CD14-positive monocyte (primary cell): Measurements from ENCODE around the gene RMI1. TPM values are rescaled to one million over a fixed set of nuclear protein-coding genes. Genes with fewer than 3 reads are reported as not detected.

ENCODE experiments used
- DNase-seq, 3 donors: peaks; one replicate each; pipeline ENCODE4 v3.0.0-alpha.2; 2011 to 2022
- H2AFZ ChIP-seq: 2 replicates; pipeline ENCODE4 v1.6.0; 2012; ENCODE audit warnings: mild to moderate bottlenecking, low read depth, low read length, inconsistent platforms; ENCODE audit not compliant: insufficient read depth, poor library complexity, severe bottlenecking
- H3K27ac ChIP-seq, 2 donors: 1 replicate in 1 of 2; 2 replicates in 1 of 2; pipeline ENCODE4 v1.5.1; 2012 to 2013; ENCODE audit warnings: low read length in 2 of 2, control low read depth in 1 of 2, inconsistent platforms in 1 of 2, low read depth in 1 of 2, mild to moderate bottlenecking in 1 of 2
- H3K27me3 ChIP-seq, 2 donors: one replicate each; pipeline versions ENCODE4 v1.6.0 to v1.6.1; 2011 to 2013; ENCODE audit warnings: low read length in 2 of 2; ENCODE audit not compliant: control insufficient read depth in 2 of 2, insufficient read depth in 2 of 2
- H3K36me3 ChIP-seq, 2 donors: replicated peaks in 1 of 2; 1 replicate in 1 of 2; 2 replicates in 1 of 2; pipeline versions ENCODE4 v1.5.1 to v1.6.1; 2012 to 2013; ENCODE audit warnings: low read length in 2 of 2, control low read depth in 1 of 2, inconsistent platforms in 1 of 2, mild to moderate bottlenecking in 1 of 2; ENCODE audit not compliant: insufficient read depth in 2 of 2, control insufficient read depth in 1 of 2
- H3K4me1 ChIP-seq, 2 donors: 1 replicate in 1 of 2; 2 replicates in 1 of 2; pipeline versions ENCODE4 v1.5.1 to v1.6.1; 2012 to 2013; ENCODE audit warnings: low read length in 2 of 2, control low read depth in 1 of 2, inconsistent platforms in 1 of 2, mild to moderate bottlenecking in 1 of 2, moderate library complexity in 1 of 2; ENCODE audit not compliant: insufficient read depth in 2 of 2, control insufficient read depth in 1 of 2
- H3K4me2 ChIP-seq: replicated peaks from 2 replicates; pipeline ENCODE3; 2012; ENCODE audit warnings: low read length, moderate library complexity, mild to moderate bottlenecking; ENCODE audit not compliant: poor library complexity, severe bottlenecking; ENCODE audit errors: extremely low read depth
- H3K4me3 ChIP-seq, 3 experiments: fragments of 200-600 bp in 1 of 3; sonication (generic) in 1 of 3; replicated peaks in 1 of 3; 1 replicate in 2 of 3; 2 replicates in 1 of 3; pipeline ENCODE4 v1.5.1; 2011 to 2013; ENCODE audit warnings: low read length in 3 of 3, mild to moderate bottlenecking in 3 of 3, control low read depth in 2 of 3, low read depth in 2 of 3, inconsistent platforms in 1 of 3, moderate library complexity in 1 of 3
- H3K79me2 ChIP-seq: 2 replicates; pipeline ENCODE4 v1.6.0; 2012; ENCODE audit warnings: mild to moderate bottlenecking, control low read depth, inconsistent platforms, low read length, moderate library complexity; ENCODE audit not compliant: insufficient read depth
- H3K9ac ChIP-seq: 2 replicates; pipeline ENCODE4 v1.6.0; 2017; ENCODE audit warnings: low read length, mild to moderate bottlenecking; ENCODE audit not compliant: insufficient read depth, poor library complexity, severe bottlenecking
- H3K9me3 ChIP-seq, 2 donors: replicated peaks in 1 of 2; 1 replicate in 1 of 2; 2 replicates in 1 of 2; pipeline versions ENCODE4 v1.5.1 to v1.6.1; 2012 to 2013; ENCODE audit warnings: low read length in 2 of 2, control low read depth in 1 of 2; ENCODE audit not compliant: control insufficient read depth in 1 of 2, insufficient read depth in 1 of 2
- H4K20me1 ChIP-seq: 2 replicates; pipeline ENCODE4 v1.6.0; 2012; ENCODE audit warnings: mild to moderate bottlenecking, low read length, control low read depth, moderate library complexity; ENCODE audit not compliant: insufficient read depth
- H3K27ac Mint-ChIP-seq, 7 donors: one replicate each; pipeline ENCODE4 v1.8.0; 2020; ENCODE audit warnings: mild to moderate bottlenecking in 7 of 7, mixed read lengths in 7 of 7, moderate library complexity in 6 of 7, inconsistent platforms in 2 of 7
- H3K27me3 Mint-ChIP-seq, 3 donors: one replicate each; pipeline ENCODE4 v1.8.0; 2021 to 2022; ENCODE audit warnings: low read depth in 3 of 3, mild to moderate bottlenecking in 3 of 3, mixed read lengths in 3 of 3, moderate library complexity in 3 of 3, inconsistent platforms in 1 of 3
- H3K36me3 Mint-ChIP-seq, 2 donors: one replicate each; pipeline ENCODE4 v1.8.0; 2020; ENCODE audit warnings: mixed read lengths in 2 of 2, inconsistent platforms in 1 of 2, mild to moderate bottlenecking in 1 of 2
- H3K4me1 Mint-ChIP-seq: one replicate; pipeline ENCODE4 v1.8.0; 2020; ENCODE audit warnings: mild to moderate bottlenecking, mixed read lengths
- H3K4me3 Mint-ChIP-seq, 2 donors: one replicate each; pipeline ENCODE4 v1.8.0; 2020; ENCODE audit warnings: mild to moderate bottlenecking in 2 of 2, mixed read lengths in 2 of 2, moderate library complexity in 1 of 2
- H3K9me3 Mint-ChIP-seq, 7 donors: one replicate each; pipeline ENCODE4 v1.8.0; 2020 to 2022; ENCODE audit warnings: mixed read lengths in 7 of 7, mild to moderate bottlenecking in 6 of 7, moderate library complexity in 6 of 7, inconsistent platforms in 2 of 7
- WGBS: methylation state at CpG from one replicate; pipeline ENCODE4 v1.1.5; 2013; ENCODE audit warnings: missing lambda C conversion rate; ENCODE audit not compliant: insufficient coverage; 5-methylcytosine and 5-hydroxymethylcytosine counted together
- intact Hi-C, 2 donors: fragments of 100-400 bp; cut with micrococcal nuclease; formaldehyde crosslinking; loops; one replicate each; pipeline versions ENCODE4 v1.15.0 to v1.15.1; 2023
- polyA plus RNA-seq, 3 donors: library from polyadenylated mRNA; depleted of rRNA in 1 of 3; unstranded in 2 of 3; stranded (reverse) in 1 of 3; fragments of 300-500 nt in 2 of 3; fragments of >200 nt in 1 of 3; fragmentation: Illumina TruSeq in 2 of 3; gene quantifications; 1 replicate in 2 of 3; 2 replicates in 1 of 3; pipeline ENCODE4 v1.2.3, GENCODE V29; 2012 to 2021
- TF ChIP-seq, protein P1 (sequence below): fragments of 200-600 bp; IDR thresholded peaks from one replicate; pipeline ENCODE4 v1.8.0; 2022; ENCODE audit warnings: antibody characterized with exemption, mild to moderate bottlenecking

RMI1 gene
- polyA plus RNA-seq, 3 donors = 1.7 to 11.5 (median 5.3) TPM

DNA sequence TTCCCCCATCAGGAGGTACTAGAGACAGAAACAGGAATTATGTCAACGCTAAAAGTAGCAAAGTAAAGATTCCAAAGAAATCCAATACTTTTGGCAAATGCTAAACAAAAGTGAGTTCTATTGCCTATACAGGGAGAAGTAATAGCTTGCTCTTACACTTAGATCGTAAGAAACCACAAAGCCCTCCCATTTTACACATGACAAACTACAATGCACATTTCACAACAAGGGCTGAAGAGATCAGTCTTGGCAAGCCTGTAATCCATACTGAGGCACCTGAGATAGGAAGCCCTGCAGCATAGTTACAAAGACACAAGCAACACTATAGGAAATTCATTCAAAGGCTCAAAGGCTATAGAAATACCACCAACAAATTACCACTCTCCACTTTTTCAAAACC is 8.3 kb upstream of the RMI1 start:
- Histone ChIP-seq H3K9me3 (no peaks in the 10 kb centered on the region), H3K9ac (no peak overlapping the region), H3K27ac (no peak overlapping the region), H3K36me3 (peaks cover 94 to 100% of the 10 kb centered on the region in 2 donors), H2AFZ (no peak overlapping the region), H3K27me3 (no peaks in the 10 kb centered on the region), H3K4me2 (no peak overlapping the region), H3K4me3 (no peak overlapping the region), H3K79me2 (peaks cover 73% of the 10 kb centered on the region), H4K20me1 (peaks cover 99% of the 10 kb centered on the region), H3K4me1 (peaks cover 0 to 8% of the 10 kb centered on the region in 2 donors)
- intact Hi-C loops = no loop called here
- no peak for DNase-seq
- Mint-ChIP-seq H3K27me3 (no peaks in the 10 kb centered on the region), H3K4me3 (no peak overlapping the region), H3K36me3 (peaks cover 94 to 98% of the 10 kb centered on the region in 2 donors), H3K9me3 (no peaks in the 10 kb centered on the region), H3K27ac (peak overlapping the region in 4 of 7 donors; percentile 8 to 66 (median 19)), H3K4me1 (peaks cover 5% of the 10 kb centered on the region)
- WGBS = no CpG with 5 or more reads among the region's 2 CpGs
- TF ChIP-seq, protein P1, sequence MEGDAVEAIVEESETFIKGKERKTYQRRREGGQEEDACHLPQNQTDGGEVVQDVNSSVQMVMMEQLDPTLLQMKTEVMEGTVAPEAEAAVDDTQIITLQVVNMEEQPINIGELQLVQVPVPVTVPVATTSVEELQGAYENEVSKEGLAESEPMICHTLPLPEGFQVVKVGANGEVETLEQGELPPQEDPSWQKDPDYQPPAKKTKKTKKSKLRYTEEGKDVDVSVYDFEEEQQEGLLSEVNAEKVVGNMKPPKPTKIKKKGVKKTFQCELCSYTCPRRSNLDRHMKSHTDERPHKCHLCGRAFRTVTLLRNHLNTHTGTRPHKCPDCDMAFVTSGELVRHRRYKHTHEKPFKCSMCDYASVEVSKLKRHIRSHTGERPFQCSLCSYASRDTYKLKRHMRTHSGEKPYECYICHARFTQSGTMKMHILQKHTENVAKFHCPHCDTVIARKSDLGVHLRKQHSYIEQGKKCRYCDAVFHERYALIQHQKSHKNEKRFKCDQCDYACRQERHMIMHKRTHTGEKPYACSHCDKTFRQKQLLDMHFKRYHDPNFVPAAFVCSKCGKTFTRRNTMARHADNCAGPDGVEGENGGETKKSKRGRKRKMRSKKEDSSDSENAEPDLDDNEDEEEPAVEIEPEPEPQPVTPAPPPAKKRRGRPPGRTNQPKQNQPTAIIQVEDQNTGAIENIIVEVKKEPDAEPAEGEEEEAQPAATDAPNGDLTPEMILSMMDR = no peak

DNA sequence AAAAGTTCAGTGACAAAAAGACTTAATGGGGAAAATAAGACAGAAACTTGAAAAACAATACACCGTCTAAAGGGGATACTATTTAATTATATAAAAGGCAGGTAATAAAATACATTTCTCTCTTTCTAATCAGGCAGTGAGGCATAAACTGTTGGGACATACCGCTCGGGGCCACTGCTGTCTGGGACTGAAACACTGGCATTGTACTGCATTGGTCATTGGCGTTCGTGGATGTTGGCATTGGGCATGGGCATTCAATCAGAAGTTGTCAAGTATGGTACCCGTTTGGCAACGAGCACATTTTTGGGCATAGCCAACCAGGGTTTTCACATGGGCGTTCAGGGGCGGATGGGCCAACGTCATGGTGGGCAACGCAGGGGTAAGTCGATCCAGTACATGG is 5.3 kb upstream of the RMI1 start:
- Histone ChIP-seq H3K4me3 (no peak overlapping the region), H4K20me1 (peaks cover 91% of the 10 kb centered on the region), H3K79me2 (peaks cover 99% of the 10 kb centered on the region), H3K36me3 (peaks cover 75 to 79% of the 10 kb centered on the region in 2 donors), H3K27me3 (no peaks in the 10 kb centered on the region), H3K4me1 (peaks cover 9 to 25% of the 10 kb centered on the region in 2 donors), H3K4me2 (no peak overlapping the region), H3K9me3 (no peaks in the 10 kb centered on the region), H3K9ac (no peak overlapping the region), H3K27ac (no peak overlapping the region), H2AFZ (no peak overlapping the region)
- Mint-ChIP-seq H3K4me3 (no peak overlapping the region), H3K36me3 (peaks cover 74 to 78% of the 10 kb centered on the region in 2 donors), H3K4me1 (peaks cover 15% of the 10 kb centered on the region), H3K27me3 (no peaks in the 10 kb centered on the region), H3K9me3 (no peaks in the 10 kb centered on the region), H3K27ac (peak overlapping the region in 3 of 7 donors; percentile 7 to 26 (median 12))
- 96% methylated on average over 7 of the region's 12 CpGs for WGBS
- intact Hi-C loops = no loop called here
- TF ChIP-seq, protein P1 = no peak
- no peak for DNase-seq
